Fibroblast of lung (primary cell): Measurements from ENCODE around the gene APH1B.
"Not testable (repeated sequence)": the region's sequence is repeated elsewhere in the genome, so short reads cannot be mapped to it uniquely, and the experiment has no call there.

Source experiments
- EZH2 ChIP-seq: IDR thresholded peaks from 2 replicates; pipeline ENCODE4 v1.5.1; 2012; ENCODE audit warnings: low read length, control low read depth, mild to moderate bottlenecking; ENCODE audit errors: missing control alignments
- TF ChIP-seq, protein P1 (sequence below), 2 donors: IDR thresholded peaks in 1 of 2; conservative IDR thresholded peaks in 1 of 2; 1 replicate in 1 of 2; 2 replicates in 1 of 2; pipeline ENCODE4 v1.5.1; 2011 to 2012; ENCODE audit warnings: low read length in 2 of 2, control low read depth in 1 of 2, inconsistent platforms in 1 of 2, low read depth in 1 of 2, mild to moderate bottlenecking in 1 of 2

DNA sequence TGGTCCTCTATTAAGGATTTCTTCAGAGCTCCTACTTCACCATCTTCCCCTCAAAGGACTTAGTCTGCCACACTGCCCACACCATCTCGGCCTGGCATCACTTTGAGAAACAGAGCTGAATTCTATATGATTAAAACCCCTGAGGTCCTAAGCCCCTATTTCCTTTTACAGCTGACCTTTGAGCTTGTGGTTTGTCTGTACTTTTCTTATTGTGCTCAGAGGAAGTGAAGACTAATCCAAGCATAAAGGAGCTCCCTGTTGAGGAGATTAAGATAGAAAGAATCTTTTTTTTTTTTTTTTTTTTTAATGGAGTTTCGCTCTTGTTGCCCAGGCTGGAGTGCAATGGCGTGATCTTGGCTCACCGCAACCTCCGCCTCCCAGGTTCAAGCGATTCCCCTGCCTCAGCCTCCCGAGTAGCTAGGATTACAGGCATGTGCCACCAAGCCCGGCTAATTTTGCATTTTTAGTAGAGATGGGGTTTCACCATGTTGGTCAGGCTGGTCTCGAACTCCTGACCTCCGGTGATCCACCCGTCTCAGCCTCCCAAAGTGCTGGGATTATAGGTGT is 65.7 kb downstream of the APH1B start:
- TF ChIP-seq, protein P1, sequence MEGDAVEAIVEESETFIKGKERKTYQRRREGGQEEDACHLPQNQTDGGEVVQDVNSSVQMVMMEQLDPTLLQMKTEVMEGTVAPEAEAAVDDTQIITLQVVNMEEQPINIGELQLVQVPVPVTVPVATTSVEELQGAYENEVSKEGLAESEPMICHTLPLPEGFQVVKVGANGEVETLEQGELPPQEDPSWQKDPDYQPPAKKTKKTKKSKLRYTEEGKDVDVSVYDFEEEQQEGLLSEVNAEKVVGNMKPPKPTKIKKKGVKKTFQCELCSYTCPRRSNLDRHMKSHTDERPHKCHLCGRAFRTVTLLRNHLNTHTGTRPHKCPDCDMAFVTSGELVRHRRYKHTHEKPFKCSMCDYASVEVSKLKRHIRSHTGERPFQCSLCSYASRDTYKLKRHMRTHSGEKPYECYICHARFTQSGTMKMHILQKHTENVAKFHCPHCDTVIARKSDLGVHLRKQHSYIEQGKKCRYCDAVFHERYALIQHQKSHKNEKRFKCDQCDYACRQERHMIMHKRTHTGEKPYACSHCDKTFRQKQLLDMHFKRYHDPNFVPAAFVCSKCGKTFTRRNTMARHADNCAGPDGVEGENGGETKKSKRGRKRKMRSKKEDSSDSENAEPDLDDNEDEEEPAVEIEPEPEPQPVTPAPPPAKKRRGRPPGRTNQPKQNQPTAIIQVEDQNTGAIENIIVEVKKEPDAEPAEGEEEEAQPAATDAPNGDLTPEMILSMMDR (conservative IDR thresholded peaks at IDR 0.05 in 1 of 2, IDR thresholded peaks at IDR 0.05 in 1 of 2; ENCODE audit: low read depth in 1 of 2, low read length in 2 of 2) = not testable (repeated sequence)
- not testable (repeated sequence) for TF ChIP-seq EZH2
